Small intestine (tissue), 7 donors: ENCODE data around the gene TMEM114. TPM values are rescaled to one million over a fixed set of nuclear protein-coding genes. Genes with fewer than 3 reads are reported as not detected.

Source experiments
- DNase-seq, 2 donors: peaks; one replicate each; pipeline versions ENCODE4 v3.0.0 to v3.0.0-alpha.2; 2013
- FAIRE-seq: peaks from 2 replicates; lab custom pipeline; 2012; peaks lifted over from hg19 to GRCh38; lab: Jason Lieb, UNC
- H3K27ac ChIP-seq, 3 donors: one replicate each; pipeline ENCODE4 v1.5.1; 2013; ENCODE audit warnings: low read length in 2 of 3, mild to moderate bottlenecking in 2 of 3, control low read depth in 1 of 3, inconsistent platforms in 1 of 3, low read depth in 1 of 3, moderate library complexity in 1 of 3
- H3K27me3 ChIP-seq, 3 donors: one replicate each; pipeline ENCODE4 v1.6.1; 2013; ENCODE audit warnings: low read length in 3 of 3, inconsistent platforms in 1 of 3; ENCODE audit not compliant: control insufficient read depth in 3 of 3, insufficient read depth in 3 of 3
- H3K36me3 ChIP-seq, 3 donors: one replicate each; pipeline ENCODE4 v1.6.1; 2013; ENCODE audit warnings: low read length in 3 of 3, inconsistent platforms in 1 of 3, low read depth in 1 of 3, mild to moderate bottlenecking in 1 of 3, moderate library complexity in 1 of 3; ENCODE audit not compliant: control insufficient read depth in 3 of 3, insufficient read depth in 2 of 3
- H3K4me1 ChIP-seq, 3 donors: one replicate each; pipeline ENCODE4 v1.6.1; 2013; ENCODE audit warnings: low read length in 2 of 3, inconsistent platforms in 1 of 3, low read depth in 1 of 3, mild to moderate bottlenecking in 1 of 3, moderate library complexity in 1 of 3; ENCODE audit not compliant: control insufficient read depth in 3 of 3, insufficient read depth in 2 of 3
- H3K4me3 ChIP-seq, 3 donors: one replicate each; pipeline ENCODE4 v1.5.1; 2013; ENCODE audit warnings: low read length in 3 of 3, control low read depth in 1 of 3, inconsistent platforms in 1 of 3, low read depth in 1 of 3, mild to moderate bottlenecking in 1 of 3, moderate library complexity in 1 of 3
- H3K9me3 ChIP-seq, 2 donors: one replicate each; pipeline ENCODE4 v1.6.1; 2013; ENCODE audit warnings: low read depth in 1 of 2, low read length in 1 of 2; ENCODE audit not compliant: control insufficient read depth in 2 of 2, insufficient read depth in 1 of 2
- WGBS, 3 donors: extraction: QIAGEN DNeasy Blood & Tissue Kit; methylation state at CpG; one replicate each; pipeline ENCODE4 v1.1.7; 2013; 5-methylcytosine and 5-hydroxymethylcytosine counted together
- polyA plus RNA-seq, 4 donors: library from polyadenylated mRNA; stranded (reverse) in 3 of 4; unstranded in 1 of 4; fragments of 200-250 nt in 3 of 4; fragments of 120-200 nt in 1 of 4; gene quantifications; one replicate each; pipeline versions ENCODE4 v1.2.1 to v1.2.3, GENCODE V29; 2013
- donor health status: healthy with polysubstance abuse.
- donor health status: control.
- donor health status: control.
- donor health status: Bipolar disorder and iron deficiency.
- donor health status: healthy.

The TMEM114 gene
- polyA plus RNA-seq, 4 donors, result not detected

- no peaks in the 10 kb centered on the region for H3K36me3 ChIP-seq
- H3K9me3 ChIP-seq, result peaks cover 0 to under 1% of the 10 kb centered on the region in 2 donors
- no peak overlapping the region for H3K27ac ChIP-seq
- no peak overlapping the region for H3K4me3 ChIP-seq
- DNase-seq (no peak), FAIRE-seq (no peak)
- peaks cover 8 to 38% (median 26%) of the 10 kb centered on the region in 3 donors for H3K27me3 ChIP-seq
- H3K4me1 ChIP-seq, result no peaks in the 10 kb centered on the region
- WGBS, 3 donors, result 82 to 93% (median 83%) methylated on average over 3 of the region's 3 CpGs
Observed at GRCh38 chr16:8585857-8586256, 4.5 kb downstream of the TMEM114 start.

- peaks cover 5 to 30% (median 21%) of the 10 kb centered on the region in 3 donors for H3K27me3 ChIP-seq
- no peak overlapping the region for H3K27ac ChIP-seq
- DNase-seq (no peak), FAIRE-seq (no peak)
- H3K36me3 ChIP-seq, result no peaks in the 10 kb centered on the region
- no peaks in the 10 kb centered on the region for H3K9me3 ChIP-seq
- 67 to 94% (median 90%) methylated on average over 2 of the region's 2 CpGs for WGBS, 3 donors
- no peaks in the 10 kb centered on the region for H3K4me1 ChIP-seq
- no peak overlapping the region for H3K4me3 ChIP-seq
Observed at GRCh38 chr16:8585041-8585440, 5.3 kb downstream of the TMEM114 start.

- H3K4me3 ChIP-seq, result no peak overlapping the region
- FAIRE-seq (no peak), DNase-seq (no peak)
- H3K27ac ChIP-seq, result no peak overlapping the region
- WGBS, 3 donors, result 76 to 87% (median 85%) methylated on average over 4 of the region's 4 CpGs
- peaks cover 5 to 18% (median 10%) of the 10 kb centered on the region in 3 donors for H3K27me3 ChIP-seq
- no peaks in the 10 kb centered on the region for H3K36me3 ChIP-seq
- no peaks in the 10 kb centered on the region for H3K9me3 ChIP-seq
- H3K4me1 ChIP-seq, result no peaks in the 10 kb centered on the region
Observed at GRCh38 chr16:8583732-8584131, 6.6 kb downstream of the TMEM114 start.

GRCh38 chr16:8583199-8583598 is 7.1 kb downstream of the TMEM114 start:
- no peak overlapping the region for H3K4me3 ChIP-seq
- WGBS, 3 donors, result 78 to 82% (median 78%) methylated on average over 3 of the region's 3 CpGs
- DNase-seq (no peak), FAIRE-seq (no peak)
- H3K4me1 ChIP-seq, result no peaks in the 10 kb centered on the region
- H3K36me3 ChIP-seq, result no peaks in the 10 kb centered on the region
- H3K9me3 ChIP-seq, result no peaks in the 10 kb centered on the region
- H3K27me3 ChIP-seq, result peaks cover 5 to 13% (median 5%) of the 10 kb centered on the region in 3 donors
- no peak overlapping the region for H3K27ac ChIP-seq

GRCh38 chr16:8581831-8582580 is 8.3 kb downstream of the TMEM114 start:
- 38 to 71% (median 56%) methylated on average over 6 of the region's 6 CpGs for WGBS, 3 donors
- peaks cover 0 to 10% (median 0%) of the 10 kb centered on the region in 3 donors for H3K27me3 ChIP-seq
- H3K4me1 ChIP-seq, result no peaks in the 10 kb centered on the region
- no peak for DNase-seq
- H3K9me3 ChIP-seq, result no peaks in the 10 kb centered on the region
- H3K4me3 ChIP-seq, result no peak overlapping the region
- H3K36me3 ChIP-seq, result no peaks in the 10 kb centered on the region
- no peak for FAIRE-seq
- no peak overlapping the region for H3K27ac ChIP-seq

- Histone ChIP-seq H3K4me1 (no peaks in the 10 kb centered on the region), H3K36me3 (no peaks in the 10 kb centered on the region), H3K27ac (no peak overlapping the region), H3K4me3 (no peak overlapping the region), H3K27me3 (no peaks in the 10 kb centered on the region), H3K9me3 (no peaks in the 10 kb centered on the region)
- no peak for FAIRE-seq
- 67 to 80% (median 71%) methylated on average over 9 of the region's 9 CpGs for WGBS, 3 donors
- DNase-seq, result no peak
Observed at GRCh38 chr16:8579559-8579958, 10.8 kb downstream of the TMEM114 start.

- Histone ChIP-seq H3K4me1 (no peaks in the 10 kb centered on the region), H3K36me3 (no peaks in the 10 kb centered on the region), H3K27me3 (peaks cover 0 to 3% (median 0%) of the 10 kb centered on the region in 3 donors), H3K27ac (no peak overlapping the region), H3K4me3 (no peak overlapping the region), H3K9me3 (no peaks in the 10 kb centered on the region)
- no peak for DNase-seq
- WGBS, 3 donors, result 77 to 86% (median 85%) methylated on average over 10 of the region's 10 CpGs
- no peak for FAIRE-seq
Observed at GRCh38 chr16:8577678-8578304, 12.5 kb downstream of the TMEM114 start.

- DNase-seq, result no peak
- no peaks in the 10 kb centered on the region for H3K4me1 ChIP-seq
- 86 to 97% (median 91%) methylated on average over 4 of the region's 4 CpGs for WGBS, 3 donors
- H3K27ac ChIP-seq, result no peak overlapping the region
- H3K4me3 ChIP-seq, result no peak overlapping the region
- H3K36me3 ChIP-seq, result no peaks in the 10 kb centered on the region
- FAIRE-seq, result no peak
- peaks cover 0 to 3% (median 0%) of the 10 kb centered on the region in 3 donors for H3K27me3 ChIP-seq
- H3K9me3 ChIP-seq, result no peaks in the 10 kb centered on the region
Observed at GRCh38 chr16:8576141-8577004, 13.9 kb downstream of the TMEM114 start.
